ENCODE measurements around the gene CASP8AP2.
A peak's percentile ranks its signal among the peaks of the same experiment; 100 is the strongest.
"Not testable (repeated sequence)": the region's sequence is repeated elsewhere in the genome, so short reads cannot be mapped to it uniquely, and the experiment has no call there.

The CASP8AP2 gene

DNA sequence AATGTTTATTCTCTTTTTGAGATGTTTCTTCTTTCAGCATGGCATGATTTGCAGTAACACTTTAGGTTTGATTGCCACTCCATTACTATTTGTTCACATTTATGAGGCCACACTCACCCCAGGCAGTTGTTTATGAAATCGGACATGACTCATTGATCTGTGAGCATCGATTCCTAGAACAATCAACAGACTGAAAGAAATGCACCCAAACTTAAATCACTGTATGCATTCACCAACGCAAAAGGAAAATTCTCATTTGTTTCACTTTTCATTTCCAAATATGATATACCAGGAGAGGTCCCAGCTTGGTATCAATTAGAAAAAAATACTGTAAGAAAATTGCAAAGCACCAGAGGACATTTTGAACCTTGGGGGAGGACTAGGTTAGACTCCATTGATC, 59.2 kb downstream of the CASP8AP2 start:
- no peak for DNase-seq

GRCh38 chr6:89890845-89891528, 61.3 kb downstream of the CASP8AP2 start:
- not testable (repeated sequence) for DNase-seq

DNA sequence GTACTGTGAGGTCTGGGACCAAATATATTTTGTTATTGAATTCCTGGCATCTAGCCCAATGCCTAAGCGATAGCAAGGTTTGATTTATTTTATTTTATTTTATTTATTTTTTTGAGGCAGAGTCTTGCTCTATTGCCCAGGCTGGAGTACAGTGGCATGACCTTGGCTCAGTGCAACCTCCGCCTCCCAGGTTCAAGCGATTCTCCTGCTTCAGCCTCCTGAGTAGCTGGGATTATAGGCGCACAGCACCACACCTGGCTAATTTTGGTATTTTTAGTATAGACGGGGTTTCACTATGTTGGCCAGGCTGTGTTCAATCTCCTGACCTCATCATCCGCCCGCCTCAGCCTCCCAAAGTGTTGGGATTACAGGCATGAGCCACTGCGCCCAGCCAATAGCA, 62.9 kb downstream of the CASP8AP2 start:
- DNase-seq = not testable (repeated sequence)

GRCh38 chr6:89894169-89894568, 64.5 kb downstream of the CASP8AP2 start, which contains the start of gene GJA10:
GJA10 (plus strand) TSS chr6:89894469; CDS start chr6:89894469, 0 bp downstream.
- no peak for DNase-seq

DNA sequence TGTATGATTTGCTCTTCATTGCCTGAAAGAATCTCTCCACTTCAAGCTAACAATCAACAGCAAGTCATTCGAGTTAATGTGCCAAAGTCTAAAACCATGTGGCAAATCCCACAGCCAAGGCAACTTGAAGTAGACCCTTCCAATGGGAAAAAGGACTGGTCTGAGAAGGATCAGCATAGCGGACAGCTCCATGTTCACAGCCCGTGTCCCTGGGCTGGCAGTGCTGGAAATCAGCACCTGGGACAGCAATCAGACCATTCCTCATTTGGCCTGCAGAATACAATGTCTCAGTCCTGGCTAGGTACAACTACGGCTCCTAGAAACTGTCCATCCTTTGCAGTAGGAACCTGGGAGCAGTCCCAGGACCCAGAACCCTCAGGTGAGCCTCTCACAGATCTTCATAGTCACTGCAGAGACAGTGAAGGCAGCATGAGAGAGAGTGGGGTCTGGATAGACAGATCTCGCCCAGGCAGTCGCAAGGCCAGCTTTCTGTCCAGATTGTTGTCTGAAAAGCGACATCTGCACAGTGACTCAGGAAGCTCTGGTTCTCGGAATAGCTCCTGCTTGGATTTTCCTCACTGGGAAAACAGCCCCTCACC, 65.7 kb downstream of the CASP8AP2 start:
- peak; percentile 7 to 30 for DNase-seq

DNA sequence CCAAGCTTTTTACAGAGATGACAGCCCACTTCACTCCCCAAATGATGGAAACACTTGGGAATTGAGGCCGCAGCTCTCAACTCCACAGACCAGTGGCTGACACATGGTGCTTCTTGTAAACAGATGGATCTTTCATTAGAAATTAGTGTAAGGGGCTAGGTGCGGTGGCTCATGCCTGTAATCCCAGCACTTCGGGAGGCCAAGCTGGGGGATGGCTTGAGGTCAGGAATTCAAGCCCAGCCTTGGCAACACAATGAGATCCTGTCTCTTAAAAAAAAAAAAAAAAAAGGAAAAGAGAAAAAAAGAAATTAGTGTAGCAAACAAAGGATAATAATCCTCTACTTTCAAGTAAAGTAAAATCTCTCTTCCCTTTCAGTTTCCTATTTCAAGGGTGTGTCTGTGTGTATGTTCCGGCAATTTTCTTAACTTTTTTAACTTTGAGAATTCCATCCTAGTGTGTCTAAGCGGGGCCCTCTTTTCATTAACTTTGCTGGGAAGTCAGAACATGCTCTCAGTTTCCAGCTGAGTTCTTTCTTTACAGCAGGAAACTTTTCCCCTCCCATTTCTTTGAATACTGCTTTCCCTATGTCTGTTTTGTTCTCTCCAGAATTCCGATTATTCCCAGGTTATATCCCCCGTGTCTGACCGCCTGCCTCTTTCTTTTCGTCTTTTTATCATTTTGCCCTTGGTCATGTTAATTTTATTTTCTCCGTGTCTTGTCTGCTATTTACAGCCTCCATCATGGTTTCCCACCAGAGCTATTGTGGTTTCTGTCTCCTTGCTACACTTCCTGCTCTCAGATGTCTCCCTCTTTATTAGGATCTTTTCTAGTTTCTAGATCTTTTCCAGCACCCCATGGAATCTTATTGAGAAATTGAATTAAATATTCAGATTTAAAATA, 80.6 kb downstream of the CASP8AP2 start:
- DNase-seq = not testable (repeated sequence)

DNA sequence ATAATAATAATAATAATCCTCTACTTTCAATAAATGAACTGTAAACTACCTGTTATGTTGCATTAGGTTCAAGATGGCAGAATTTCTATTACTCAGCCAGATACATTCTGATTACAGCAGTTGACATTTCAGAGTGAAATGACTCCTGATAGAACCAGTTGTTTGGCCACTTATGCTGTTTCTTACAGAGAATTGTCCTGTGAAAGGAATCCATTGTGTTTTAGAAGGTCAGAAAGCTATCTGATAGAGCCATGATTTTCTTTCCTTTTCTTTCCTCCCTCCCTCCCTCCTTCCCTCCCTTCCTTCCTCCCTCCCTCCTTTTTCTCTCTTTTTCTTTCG, 81.2 kb downstream of the CASP8AP2 start:
- no peak for DNase-seq

- no peak for DNase-seq
Observed at GRCh38 chr6:89916136-89916920, 86.6 kb downstream of the CASP8AP2 start.

DNA sequence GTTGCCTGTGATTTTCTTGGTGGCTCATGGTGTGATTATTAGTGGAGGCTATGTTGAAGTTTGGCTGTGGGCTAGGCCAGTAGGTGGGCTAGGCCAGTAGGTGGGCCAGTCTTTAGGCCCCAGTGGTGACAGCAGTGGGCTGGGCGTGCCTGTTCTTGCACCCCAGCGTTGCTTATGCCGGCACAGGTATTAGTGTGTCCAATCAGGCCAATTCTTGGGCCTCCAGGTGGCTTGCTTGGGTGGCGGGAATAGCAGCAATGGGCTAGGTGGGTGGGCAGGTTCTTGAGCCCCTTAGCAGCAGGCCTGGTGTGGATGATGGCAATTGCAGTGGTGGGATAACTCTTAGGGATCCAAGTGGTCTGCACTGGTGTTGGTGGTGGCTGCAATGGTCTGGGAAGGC, 87.5 kb downstream of the CASP8AP2 start:
- DNase-seq = no peak

DNA sequence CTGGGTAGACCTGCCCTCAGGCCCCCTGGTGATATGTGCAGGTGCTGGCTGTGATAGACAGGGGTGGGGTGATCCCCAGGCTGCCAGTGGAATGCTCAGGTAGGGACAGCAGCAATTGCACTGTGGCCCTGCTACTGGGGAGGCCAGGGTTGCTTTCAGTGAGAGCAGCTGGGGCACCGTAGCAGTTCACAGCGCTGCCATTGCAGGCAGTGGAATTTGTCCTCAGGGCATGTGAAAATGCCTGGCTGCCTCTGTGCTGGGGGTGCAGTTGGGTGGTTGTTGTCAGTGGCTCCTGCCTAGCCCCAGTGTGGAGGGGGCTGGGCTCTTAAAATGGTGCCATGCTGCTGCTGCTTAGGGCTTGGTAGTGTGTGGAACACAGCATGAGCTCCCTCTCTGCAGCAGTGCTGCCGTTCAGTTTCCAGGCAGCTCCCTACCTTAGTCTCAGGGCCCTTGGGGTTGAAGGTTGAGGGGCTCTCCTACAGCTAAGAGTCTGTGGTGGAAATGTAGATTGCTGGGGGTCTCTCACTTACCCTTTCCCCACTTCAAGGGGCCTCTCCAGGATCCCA, 88.2 kb downstream of the CASP8AP2 start:
- DNase-seq = no peak
